GM12878 (cell line): ENCODE data around the gene CHST15.

Source experiments
- ASH2L ChIP-seq: fragments of 300-600, 200-600 bp; sonication (generic); IDR thresholded peaks from 2 replicates; pipeline ENCODE4 v1.6.1; 2017; ENCODE audit warnings: low read depth, mild to moderate bottlenecking, borderline replicate concordance
- CBX5 ChIP-seq: sonication (generic); IDR thresholded peaks from 2 replicates; pipeline ENCODE4 v1.6.1; 2016; ENCODE audit warnings: low read depth, moderate library complexity, mild to moderate bottlenecking, inconsistent platforms
- EZH2 ChIP-seq: IDR thresholded peaks from 2 replicates; pipeline ENCODE4 v1.6.1; 2012; ENCODE audit warnings: low read depth, mild to moderate bottlenecking, control low read depth, inconsistent platforms, low read length, borderline replicate concordance; ENCODE audit not compliant: control insufficient read depth
- FOS ChIP-seq: IDR thresholded peaks from 3 replicates; pipeline ENCODE4 v1.6.1; 2011; ENCODE audit warnings: borderline replicate concordance; ENCODE audit not compliant: insufficient read length; ENCODE audit errors: extremely low read depth
- POLR2A ChIP-seq: IDR thresholded peaks from 2 replicates; pipeline ENCODE4 v1.6.1; 2011; ENCODE audit warnings: low read depth, mild to moderate bottlenecking, low read length
- POLR2AphosphoS2 ChIP-seq: IDR thresholded peaks from 2 replicates; pipeline ENCODE4 v1.6.1; 2011; ENCODE audit warnings: low read depth, mild to moderate bottlenecking, low read length, improper control_type of control experiment, moderate library complexity
- TAF1 ChIP-seq: IDR thresholded peaks from 2 replicates; pipeline ENCODE4 v1.6.1; 2011; ENCODE audit warnings: mild to moderate bottlenecking, low read depth, low read length, borderline replicate concordance
- YY1 ChIP-seq: IDR thresholded peaks from 2 replicates; pipeline ENCODE4 v1.6.1; 2011; ENCODE audit warnings: low read depth, mild to moderate bottlenecking, low read length
- ZNF274 ChIP-seq: IDR thresholded peaks from one replicate; pipeline ENCODE4 v1.8.0; 2011; ENCODE audit not compliant: insufficient read length, insufficient read depth
- TF ChIP-seq, protein P1 (sequence below): fragments of 450-650 bp; IDR thresholded peaks from 2 replicates; pipeline ENCODE4 v1.6.1; 2017; ENCODE audit warnings: mild to moderate bottlenecking
- TF ChIP-seq, protein P2 (sequence below), 3 experiments: IDR thresholded peaks in 2 of 3; conservative IDR thresholded peaks in 1 of 3; 2 replicates each; pipeline ENCODE4 v1.5.1; 2011; ENCODE audit warnings: low read depth in 3 of 3, low read length in 3 of 3, mild to moderate bottlenecking in 3 of 3, control low read depth in 2 of 3, moderate library complexity in 2 of 3, inconsistent platforms in 1 of 3, mixed read lengths in 1 of 3; ENCODE audit not compliant: control insufficient read depth in 2 of 3, insufficient read depth in 1 of 3; ENCODE audit errors: extremely low read depth in 1 of 3
- TF ChIP-seq, protein P3 (sequence below): IDR thresholded peaks from 2 replicates; pipeline ENCODE4 v1.6.1; 2011; ENCODE audit warnings: borderline replicate concordance, low read depth, mild to moderate bottlenecking, moderate library complexity, low read length; ENCODE audit not compliant: insufficient read depth, poor library complexity, severe bottlenecking

DNA sequence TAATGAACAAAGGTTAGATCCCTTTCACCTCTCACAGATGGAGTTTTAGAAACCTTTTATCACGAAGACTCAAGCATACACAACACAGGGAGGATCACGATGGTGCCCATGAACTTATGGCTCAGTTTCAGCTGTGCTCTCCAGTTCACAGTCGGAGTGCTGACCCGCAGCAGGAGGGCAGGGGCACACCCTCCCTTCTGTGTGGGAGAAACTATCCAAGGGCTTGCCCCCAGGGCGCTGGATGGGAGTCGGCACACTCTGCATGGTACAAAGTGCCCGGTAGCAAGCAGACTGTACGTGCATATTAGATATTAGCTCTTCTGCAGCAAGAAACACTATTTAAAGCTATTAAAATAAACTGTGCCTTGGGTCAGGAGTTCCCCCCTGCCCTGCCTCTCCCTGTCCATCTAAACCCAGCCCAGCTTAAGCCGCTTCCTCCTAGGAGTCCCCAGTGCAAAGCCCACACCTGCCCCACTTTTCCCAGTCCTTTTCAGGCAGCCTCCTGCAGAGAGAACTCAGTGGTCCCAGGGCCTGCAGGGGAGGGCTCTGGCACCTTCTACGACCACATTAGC lies 76.5 kb downstream of the CHST15 start:
- TF ChIP-seq, protein P1, sequence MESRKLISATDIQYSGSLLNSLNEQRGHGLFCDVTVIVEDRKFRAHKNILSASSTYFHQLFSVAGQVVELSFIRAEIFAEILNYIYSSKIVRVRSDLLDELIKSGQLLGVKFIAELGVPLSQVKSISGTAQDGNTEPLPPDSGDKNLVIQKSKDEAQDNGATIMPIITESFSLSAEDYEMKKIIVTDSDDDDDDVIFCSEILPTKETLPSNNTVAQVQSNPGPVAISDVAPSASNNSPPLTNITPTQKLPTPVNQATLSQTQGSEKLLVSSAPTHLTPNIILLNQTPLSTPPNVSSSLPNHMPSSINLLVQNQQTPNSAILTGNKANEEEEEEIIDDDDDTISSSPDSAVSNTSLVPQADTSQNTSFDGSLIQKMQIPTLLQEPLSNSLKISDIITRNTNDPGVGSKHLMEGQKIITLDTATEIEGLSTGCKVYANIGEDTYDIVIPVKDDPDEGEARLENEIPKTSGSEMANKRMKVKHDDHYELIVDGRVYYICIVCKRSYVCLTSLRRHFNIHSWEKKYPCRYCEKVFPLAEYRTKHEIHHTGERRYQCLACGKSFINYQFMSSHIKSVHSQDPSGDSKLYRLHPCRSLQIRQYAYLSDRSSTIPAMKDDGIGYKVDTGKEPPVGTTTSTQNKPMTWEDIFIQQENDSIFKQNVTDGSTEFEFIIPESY = no peak
- TF ChIP-seq, protein P2, sequence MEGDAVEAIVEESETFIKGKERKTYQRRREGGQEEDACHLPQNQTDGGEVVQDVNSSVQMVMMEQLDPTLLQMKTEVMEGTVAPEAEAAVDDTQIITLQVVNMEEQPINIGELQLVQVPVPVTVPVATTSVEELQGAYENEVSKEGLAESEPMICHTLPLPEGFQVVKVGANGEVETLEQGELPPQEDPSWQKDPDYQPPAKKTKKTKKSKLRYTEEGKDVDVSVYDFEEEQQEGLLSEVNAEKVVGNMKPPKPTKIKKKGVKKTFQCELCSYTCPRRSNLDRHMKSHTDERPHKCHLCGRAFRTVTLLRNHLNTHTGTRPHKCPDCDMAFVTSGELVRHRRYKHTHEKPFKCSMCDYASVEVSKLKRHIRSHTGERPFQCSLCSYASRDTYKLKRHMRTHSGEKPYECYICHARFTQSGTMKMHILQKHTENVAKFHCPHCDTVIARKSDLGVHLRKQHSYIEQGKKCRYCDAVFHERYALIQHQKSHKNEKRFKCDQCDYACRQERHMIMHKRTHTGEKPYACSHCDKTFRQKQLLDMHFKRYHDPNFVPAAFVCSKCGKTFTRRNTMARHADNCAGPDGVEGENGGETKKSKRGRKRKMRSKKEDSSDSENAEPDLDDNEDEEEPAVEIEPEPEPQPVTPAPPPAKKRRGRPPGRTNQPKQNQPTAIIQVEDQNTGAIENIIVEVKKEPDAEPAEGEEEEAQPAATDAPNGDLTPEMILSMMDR (IDR thresholded peaks at IDR 0.05 in 2 of 3, conservative IDR thresholded peaks at IDR 0.05 in 1 of 3; ENCODE audit: control insufficient read depth in 2 of 3, extremely low read depth in 1 of 3, insufficient read depth in 1 of 3, low read depth in 3 of 3, low read length in 3 of 3) = no peak
- no peak for TF ChIP-seq CBX5
- TF ChIP-seq YY1 = no peak
- no peak for TF ChIP-seq TAF1
- TF ChIP-seq POLR2AphosphoS2 = no peak
- TF ChIP-seq, protein P3, sequence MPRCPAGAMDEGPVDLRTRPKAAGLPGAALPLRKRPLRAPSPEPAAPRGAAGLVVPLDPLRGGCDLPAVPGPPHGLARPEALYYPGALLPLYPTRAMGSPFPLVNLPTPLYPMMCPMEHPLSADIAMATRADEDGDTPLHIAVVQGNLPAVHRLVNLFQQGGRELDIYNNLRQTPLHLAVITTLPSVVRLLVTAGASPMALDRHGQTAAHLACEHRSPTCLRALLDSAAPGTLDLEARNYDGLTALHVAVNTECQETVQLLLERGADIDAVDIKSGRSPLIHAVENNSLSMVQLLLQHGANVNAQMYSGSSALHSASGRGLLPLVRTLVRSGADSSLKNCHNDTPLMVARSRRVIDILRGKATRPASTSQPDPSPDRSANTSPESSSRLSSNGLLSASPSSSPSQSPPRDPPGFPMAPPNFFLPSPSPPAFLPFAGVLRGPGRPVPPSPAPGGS = no peak
- no peak for TF ChIP-seq ASH2L
- TF ChIP-seq ZNF274 = no peak
- no peak for TF ChIP-seq POLR2A
- TF ChIP-seq FOS = no peak
- no peak for TF ChIP-seq EZH2
